ENCODE data around the gene PDCD1LG2.

Gene PDCD1LG2

DNA sequence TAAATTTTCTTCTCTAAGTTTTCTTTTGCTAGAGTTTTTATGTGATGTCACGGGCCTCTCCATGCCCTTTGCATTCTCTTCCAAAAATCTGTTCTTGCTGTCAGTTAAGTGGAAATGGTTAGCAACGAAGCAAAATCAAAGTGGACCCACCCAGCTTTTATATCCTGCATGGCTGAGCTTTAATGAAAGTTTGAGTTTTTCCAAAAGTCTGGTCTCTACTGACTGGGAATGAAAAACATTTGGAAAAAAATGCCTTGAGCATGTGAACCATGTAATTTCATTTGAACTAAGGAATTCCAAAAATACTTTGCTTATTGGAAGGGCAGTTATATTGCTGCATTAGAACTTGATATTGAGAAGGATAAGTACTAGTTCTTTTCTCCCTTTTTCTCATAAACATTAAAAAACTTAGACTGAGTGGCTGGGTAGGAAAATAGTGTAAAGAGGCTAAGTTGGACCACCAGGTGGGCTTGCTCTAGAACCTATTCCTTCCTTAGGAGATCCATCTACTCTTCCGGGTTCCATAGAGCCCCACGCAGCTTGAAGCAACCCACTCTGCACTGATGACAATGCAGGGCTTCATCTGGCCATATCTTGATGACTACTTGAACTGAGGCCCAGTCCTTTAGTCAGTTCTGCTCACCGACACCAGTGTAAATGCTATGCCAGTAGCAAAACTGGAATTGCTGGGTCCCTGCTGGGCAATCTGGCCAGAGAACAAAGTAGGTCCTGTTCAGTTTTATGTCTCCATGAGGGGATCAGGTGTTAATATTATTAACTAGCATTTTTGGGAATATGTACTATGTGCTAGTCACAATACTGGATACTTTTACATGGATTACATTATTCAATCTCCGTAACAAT is 101.2 kb downstream of the PDCD1LG2 start:
- no peak for DNase-seq (ENCODE audit: low spot score)

DNA sequence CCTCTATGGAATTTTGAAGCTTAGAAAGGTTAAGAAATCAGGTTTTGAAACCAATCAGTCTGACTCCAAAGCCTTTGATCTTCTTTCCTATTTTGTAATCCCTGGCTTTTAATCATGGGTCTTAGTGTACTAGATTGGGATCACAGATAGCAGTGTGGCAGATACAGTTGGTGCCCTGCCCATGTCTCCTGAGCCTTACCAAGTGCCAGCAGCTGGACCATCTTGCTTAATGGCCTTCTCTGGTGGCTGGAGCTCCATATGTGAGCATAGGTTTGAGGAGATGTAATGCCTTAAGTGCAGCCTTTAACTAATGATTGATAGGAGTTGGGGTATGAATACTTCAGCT is 101.8 kb downstream of the PDCD1LG2 start:
- no peak for DNase-seq (ENCODE audit: low spot score)

DNA sequence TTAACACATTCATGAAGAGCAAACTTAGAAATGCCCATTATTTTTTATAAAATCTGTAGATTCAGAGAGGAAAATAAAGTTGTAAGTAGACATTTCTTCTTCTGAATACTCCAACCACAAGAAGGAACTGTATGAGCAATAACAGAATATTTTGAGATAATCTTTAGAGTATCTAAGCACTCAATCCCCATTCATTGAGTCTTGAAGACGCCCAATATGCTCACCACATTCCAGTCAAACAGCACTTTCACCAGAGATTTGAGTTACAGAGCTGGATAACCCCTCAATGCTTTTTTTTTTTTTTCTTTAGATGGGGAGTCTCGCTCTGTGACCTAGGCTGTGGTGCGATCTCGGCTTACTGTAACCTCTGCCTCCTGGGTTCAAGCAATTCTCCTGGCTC is 103.9 kb downstream of the PDCD1LG2 start:
- no peak for DNase-seq (ENCODE audit: low spot score)

DNA sequence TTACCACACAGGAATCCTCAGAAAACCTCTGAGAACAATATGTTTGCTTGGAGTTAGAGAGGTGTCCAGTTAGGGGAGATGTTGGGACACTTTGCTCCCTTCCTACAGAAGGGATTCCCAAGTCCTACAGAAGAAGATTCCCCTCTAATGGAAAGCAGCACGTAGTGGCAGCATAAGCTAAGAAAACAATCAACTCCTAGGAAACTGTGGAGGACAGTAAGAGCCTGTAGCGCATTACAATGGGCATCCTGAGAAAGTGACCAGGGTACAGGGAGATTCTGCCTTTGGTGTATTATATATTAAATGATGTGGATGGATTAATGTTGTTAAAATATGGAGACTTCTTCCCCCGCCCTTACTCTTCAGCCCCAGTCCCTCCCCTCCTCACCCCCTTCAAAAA is 104.7 kb downstream of the PDCD1LG2 start:
- DNase-seq (ENCODE audit: low spot score), result no peak

DNA sequence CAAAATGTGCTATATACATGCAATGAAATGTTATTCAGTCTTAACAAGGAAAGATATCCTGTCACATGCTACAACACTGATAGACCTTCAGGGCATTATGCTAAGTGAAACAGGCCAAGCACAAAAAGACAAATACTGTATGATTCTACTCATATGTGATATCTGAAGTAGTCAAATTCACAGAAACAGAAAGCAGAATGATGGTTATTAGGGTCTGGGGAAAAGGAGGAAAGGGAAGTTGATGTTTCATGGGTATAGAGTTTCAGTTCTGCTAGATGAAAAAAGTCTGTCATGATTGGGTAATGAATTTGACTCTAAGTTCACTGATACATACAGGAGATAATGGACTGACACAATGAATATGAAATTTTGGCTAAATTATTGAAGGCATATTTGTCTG is 107.4 kb downstream of the PDCD1LG2 start:
- DNase-seq (ENCODE audit: low spot score), result peak; percentile 54

DNA sequence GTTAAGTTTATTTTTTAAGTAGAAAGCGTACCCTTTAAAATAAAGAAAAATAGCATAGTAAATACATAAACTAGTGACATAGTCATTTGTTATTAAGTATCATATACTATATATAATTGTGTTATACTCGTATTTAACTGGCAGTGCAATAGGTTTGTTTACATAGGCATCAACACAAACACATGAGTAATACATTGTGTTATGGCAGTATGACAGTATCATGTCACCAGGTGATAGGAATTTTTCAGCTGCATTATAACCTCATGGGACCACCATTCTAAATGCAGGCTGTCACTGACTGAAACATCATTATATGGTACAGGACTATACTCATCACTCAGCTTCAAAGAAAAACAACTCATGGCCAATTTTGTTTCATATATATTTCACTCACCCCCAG is 110.2 kb downstream of the PDCD1LG2 start:
- no peak for DNase-seq (ENCODE audit: low spot score)
